ENCODE measurements around the gene TSPEAR.

TSPEAR gene

DNA sequence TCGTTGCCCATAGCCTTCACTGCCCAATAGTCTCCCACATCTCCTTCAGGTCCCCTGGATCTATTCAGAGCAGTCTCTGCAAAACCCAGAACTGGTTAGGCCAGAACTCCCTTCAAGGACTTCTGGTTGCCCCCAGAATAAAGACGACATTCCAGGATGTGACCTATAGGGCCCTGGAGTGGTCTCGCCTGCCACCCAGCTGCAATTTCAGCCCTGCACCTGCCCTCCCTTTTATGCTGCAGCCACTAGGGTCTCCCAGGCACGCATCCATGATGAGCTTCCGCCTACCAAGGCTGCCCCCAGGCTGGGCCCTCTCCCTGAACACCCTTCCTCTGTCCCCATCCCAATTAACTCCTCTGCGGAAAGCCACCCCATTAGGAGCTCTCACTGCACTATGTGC lies 7.2 kb upstream of the TSPEAR start:
- DNase-seq: no peak

DNA sequence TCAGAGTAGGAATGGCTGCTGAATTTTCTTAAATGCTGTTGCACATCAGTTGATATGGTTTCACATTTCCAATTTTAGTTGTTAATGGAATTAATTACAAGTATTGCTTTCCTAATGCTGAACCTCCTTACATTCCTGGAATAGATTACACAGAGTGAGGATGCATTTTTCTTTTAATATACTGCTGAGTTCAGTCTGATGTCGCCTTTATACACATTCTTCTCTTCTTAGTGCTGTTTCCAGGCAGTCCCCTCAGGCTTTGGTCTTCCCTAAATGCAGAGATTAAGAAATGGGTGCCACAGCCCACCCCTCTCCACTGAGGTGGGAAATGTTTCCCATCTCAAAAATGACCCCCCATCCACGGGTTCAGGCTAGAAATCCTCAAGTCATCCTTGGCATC lies 6.7 kb upstream of the TSPEAR start:
- DNase-seq: no peak

DNA sequence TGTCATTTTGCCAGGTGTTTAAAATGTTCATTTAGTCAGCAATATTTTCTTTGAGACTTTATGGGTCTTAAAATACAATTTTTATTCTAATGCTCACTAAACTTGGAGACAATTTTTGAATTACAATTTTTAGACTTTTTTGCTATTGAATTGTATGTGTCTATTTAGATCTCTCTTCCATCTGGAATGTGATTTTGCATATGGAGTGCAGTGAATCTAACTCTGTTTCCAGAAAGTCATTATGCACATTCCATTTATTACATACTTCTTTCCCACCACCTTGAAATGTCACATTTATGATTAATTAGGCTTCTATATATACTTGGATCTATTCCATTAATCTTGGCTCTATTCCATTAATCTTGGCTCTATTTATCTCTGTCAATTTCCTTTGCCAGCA lies 5.6 kb upstream of the TSPEAR start:
- no peak for DNase-seq

- no peak for DNase-seq
These were observed 3.5 kb upstream of the TSPEAR start for GRCh38 chr21:44714905-44715304.

DNA sequence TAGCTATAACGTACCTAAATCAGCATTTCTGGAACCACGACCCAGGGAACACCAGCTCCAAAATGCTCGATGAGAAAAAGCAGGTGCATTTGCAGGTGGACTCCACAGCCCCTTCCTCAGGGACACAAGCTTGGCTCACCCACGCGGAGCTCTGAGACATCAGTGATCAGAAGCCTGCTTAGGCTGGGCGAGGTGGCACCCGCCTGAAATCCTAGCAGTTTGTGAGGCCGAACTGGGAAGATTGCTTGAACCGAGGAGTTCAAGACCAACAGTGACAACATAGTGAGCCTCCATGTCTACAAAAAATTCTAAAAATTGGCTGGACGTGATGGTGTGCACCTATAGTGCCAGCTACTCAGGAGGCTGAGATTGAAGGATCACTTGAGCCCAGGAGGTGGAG lies 2.5 kb upstream of the TSPEAR start:
- DNase-seq: no peak

DNA sequence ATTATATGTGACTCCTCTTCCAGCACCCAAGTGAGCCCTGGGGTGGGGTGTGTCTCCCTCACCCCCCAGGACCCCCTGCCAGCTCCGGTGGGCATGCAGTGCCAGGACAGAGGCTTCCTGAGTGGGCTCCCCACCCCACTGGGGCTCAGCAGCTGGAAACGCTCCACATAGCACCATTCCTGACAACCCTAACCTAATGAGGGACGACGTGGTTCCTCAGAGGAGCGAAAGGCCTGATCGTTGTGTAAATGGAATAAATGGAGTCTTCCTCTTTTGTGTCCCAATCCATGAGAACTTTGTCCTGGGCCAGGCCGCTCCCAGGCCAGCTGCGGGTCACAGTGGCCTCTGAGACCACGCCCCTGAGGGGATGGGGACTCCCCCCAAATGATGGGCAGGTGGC lies 1.8 kb upstream of the TSPEAR start:
- no peak for DNase-seq

DNA sequence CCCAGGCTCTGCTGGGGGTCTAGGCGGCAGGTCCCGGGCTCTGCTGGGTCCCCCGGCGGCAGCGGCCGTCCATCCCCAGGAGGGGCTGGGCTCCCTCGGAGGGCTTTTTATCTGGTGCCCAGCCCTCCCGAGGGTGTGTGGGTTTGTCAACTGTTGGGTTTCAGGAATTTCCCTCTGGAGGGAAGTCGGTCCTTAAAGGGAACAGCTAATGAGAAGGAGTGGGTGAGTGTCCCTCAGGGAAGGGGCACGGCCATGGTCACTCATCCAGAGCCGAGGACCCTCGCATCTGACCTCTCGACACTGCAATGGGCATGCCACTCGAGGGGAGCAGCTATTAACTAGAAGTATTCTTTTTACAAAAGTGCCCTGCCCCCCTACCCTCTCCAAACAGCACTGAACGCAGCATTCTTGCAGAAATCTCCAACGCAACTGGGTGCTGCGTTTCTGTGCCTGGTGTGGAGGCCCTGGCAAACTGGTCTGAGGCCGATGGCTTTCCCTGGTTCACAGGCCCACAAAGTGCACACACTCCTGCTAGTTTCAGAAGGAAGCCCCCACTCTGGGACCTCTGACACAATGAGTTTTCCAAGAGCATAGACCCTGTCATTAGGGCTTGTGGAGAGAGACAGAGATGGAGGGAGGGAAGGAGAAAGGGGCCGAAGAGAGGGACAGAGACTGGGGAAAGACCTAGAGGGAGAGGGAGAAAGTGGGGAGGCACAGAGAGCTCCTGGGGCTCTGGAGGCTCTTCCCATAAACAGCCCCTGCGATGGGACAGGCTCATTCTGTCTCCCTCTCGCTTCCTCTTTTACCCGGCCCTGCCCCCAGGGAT lies 1.0 kb upstream of the TSPEAR start:
- no peak for DNase-seq

DNA sequence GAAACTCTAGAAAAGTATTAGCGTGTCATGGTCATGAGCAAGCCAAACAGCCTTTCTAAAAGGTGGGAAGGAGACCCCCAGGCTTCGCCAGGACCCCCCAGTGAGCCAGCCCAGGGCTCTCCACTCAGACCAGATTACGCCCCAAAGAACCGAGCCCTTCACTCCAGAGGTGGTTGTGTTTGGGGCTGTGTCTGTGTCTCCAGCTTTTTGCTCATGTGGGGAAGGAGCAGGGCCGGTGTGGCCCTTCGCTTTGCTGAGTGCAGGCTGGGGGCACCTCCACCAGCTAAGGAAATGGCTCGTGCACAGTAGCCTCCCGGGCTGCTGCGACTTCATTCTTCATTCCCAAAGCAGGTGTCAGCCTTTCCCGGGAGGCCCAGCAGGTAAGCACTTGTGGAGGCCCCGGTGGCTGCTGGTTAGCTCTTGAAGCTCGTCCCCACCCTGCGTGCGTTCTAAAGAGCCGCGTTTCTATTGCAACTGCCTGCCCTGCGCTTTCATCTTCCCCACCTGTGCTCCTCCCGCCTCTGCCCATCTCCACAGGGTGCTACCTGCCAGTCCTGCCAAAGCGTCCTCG lies 531 bp downstream of the TSPEAR start:
- DNase-seq: peak; percentile 93

GRCh38 chr21:44710294-44710665 lies 1.1 kb downstream of the TSPEAR start:
- DNase-seq: peak; percentile 44

GRCh38 chr21:44709426-44710293 lies 1.7 kb downstream of the TSPEAR start:
- DNase-seq: peak; percentile 74

- DNase-seq: no peak
These were observed 2.4 kb downstream of the TSPEAR start for GRCh38 chr21:44708866-44709425.

DNA sequence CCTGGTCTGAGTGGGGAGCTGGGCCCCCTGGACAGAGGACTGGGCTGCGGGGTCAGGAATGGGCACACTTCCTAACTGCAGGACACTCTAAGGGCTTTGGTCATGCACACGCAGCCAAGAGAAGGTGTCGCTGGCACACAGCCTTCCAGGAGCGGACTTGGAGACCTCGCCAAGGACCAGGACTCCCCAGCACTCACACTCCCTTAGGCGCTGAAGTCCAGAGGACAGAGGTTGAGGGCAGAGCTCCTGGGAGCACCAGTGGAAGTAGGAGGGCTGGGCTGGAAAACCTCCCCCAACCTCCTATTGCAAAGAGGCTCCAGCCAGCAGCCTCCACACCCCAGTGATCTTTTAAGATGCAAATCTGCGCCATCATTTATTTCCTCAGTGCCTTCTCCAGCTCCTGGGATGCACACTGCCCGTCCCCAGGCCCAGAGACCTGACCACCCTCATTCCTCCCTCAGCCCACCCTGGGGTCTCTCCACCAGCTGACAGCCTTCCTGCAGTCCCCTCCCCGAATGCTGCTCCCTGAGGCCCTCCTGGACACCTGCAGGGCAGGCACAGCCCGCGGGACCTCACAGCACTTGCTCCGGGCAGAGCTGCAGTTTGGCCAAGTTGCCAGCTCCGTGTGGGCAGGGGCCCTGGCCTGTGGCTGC lies 3.0 kb downstream of the TSPEAR start:
- no peak for DNase-seq

GRCh38 chr21:44706706-44707581 lies 4.4 kb downstream of the TSPEAR start:
- DNase-seq: no peak

- DNase-seq: no peak
These were observed 5.2 kb downstream of the TSPEAR start for GRCh38 chr21:44706026-44706705.

DNA sequence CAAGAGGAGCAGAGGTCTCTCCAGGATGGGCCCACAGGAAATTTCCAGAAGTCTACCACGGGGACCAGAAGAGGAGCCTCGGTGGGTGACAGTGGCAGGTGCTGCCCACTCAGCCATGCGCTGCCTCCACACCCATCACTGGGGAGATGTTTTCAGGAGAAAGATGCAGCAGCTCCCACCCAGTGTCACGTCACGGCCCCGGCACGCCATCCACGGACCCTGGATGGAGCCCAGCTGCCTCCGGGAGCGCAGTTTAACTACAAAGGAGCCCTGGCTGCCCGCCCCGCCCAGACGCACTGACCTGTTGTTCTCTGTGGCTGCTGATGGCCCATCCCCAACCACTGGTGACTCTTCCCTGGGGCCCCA lies 6.8 kb downstream of the TSPEAR start:
- DNase-seq: no peak

GRCh38 chr21:44703731-44704635 lies 7.4 kb downstream of the TSPEAR start:
- no peak for DNase-seq

GRCh38 chr21:44702973-44703730 lies 8.2 kb downstream of the TSPEAR start:
- DNase-seq: peak; percentile 82

DNA sequence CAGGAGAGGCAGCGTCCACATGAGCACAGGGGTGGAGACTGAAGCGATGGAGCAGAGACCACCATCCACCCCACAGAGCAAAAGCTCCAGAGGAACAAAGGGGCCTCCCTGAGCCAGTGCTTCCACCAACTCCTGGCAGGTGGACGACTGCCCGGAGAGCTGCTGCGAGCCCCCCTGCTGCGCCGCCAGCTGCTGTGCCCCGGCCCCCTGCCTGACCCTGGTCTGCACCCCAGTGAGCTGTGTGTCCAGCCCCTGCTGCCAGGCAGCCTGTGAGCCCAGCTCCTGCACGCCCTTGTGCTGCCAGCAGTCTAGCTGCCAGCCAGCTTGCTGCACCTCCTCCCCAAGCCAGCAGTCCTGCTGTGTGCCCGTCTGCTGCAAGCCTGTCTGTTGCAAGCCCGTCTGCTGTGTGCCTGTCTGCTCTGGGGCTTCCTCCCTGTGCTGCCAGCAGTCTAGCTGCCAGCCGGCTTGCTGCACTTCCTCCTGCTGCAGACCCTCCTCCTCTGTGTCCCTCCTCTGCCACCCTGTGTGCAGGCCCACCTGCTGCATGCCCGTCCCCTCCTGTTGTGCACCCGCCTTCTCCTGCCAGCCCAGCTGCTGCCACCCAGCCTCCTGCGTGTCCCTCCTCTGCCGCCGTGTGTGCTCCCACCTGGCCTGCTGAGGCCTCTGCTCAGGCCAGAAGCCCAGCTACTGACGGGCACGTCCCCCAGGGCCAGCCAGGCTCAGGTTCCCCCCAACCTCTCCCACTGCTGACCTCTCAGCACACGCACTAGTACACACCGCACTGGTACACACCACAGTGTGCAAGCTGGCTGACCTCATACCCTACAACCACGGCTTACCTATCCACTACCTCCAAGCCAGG lies 9.0 kb downstream of the TSPEAR start:
- peak; percentile 75 for DNase-seq
